ENCODE measurements around the gene BLVRA. TPM values are rescaled to one million over a fixed set of nuclear protein-coding genes. Genes with fewer than 3 reads are reported as not detected.

Gene BLVRA
- total and polyA plus RNA-seq, 11 donors = 32.6 to 68.3 (median 44.1) TPM

DNA sequence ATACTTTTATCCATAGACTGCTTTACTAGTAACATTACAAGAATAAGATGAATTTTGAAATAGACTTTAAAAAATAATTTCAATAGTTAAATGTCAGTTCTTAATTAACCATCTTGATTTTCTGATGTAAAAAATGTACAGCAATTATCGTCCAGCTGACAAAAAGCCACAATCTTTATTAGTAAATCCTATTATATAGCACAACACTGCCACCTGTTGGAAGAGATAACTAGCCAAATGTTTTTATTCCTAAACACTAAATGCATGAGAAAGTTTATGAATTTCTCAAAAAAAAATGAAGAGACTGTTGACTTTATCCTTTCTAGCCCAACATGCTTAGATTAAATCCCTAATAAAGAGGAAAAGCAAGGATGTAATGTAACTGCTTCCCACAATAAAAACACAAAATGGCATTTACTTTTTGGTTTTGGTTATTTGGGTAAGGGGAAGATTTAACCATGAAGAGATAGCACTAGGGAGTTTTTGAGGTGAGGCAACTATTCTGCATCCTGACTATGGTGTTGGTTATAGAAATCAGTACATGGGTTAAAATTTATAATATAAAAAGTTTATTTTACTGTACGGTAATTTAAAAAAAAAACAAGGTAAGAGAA lies 37.2 kb upstream of the BLVRA start:
- H3K4me3 ChIP-seq = no peak overlapping the region
- no peak for DNase-seq
- no peaks in the 10 kb centered on the region for H3K27me3 ChIP-seq
- no peak for TF ChIP-seq POLR2A (IDR thresholded peaks at IDR 0.05)
- peak; percentile 43 to 78 (median 70) for TF ChIP-seq CTCF (IDR thresholded peaks at IDR 0.05)
- no peaks in the 10 kb centered on the region for H3K36me3 ChIP-seq
- ATAC-seq = no peak
- H3K9me3 ChIP-seq = no peaks in the 10 kb centered on the region
- H3K27ac ChIP-seq = no peak overlapping the region
- WGBS, 4 donors = 38 to 44% (median 42%) methylated on average over 2 of the region's 2 CpGs
- peaks cover 0 to 18% (median 3%) of the 10 kb centered on the region in 12 donors for H3K4me1 ChIP-seq
- intact Hi-C loops (cut with DNase I) = loop anchor here in 8 of 10 donors (1.0 to 10.0 kb wide), 8 partner anchors 114 to 786 kb away; partner anchors contain the start of genes MRPL32 (in 2 of the 8), PSMA2 (in 2 of the 8) and STK17A (in 2 of the 8)

DNA sequence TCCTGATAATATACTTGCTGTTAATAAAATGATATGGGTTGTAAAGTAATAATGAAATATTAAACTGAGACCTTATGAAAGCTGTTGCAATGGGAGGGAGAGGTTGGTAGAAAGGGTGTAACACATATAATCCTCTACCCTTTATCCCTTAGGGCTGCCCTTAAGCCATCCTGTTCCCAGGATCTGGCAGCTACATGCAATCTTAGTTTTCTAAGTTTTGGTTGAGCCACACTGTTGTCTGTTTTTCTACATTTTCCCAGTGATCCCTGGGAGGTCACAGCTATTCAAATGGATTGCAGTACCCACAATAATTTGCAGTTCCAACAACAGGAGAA lies 35.5 kb upstream of the BLVRA start:
- H3K27ac ChIP-seq = no peak overlapping the region
- H3K4me1 ChIP-seq = peaks cover 0 to 32% (median 8%) of the 10 kb centered on the region in 12 donors

DNA sequence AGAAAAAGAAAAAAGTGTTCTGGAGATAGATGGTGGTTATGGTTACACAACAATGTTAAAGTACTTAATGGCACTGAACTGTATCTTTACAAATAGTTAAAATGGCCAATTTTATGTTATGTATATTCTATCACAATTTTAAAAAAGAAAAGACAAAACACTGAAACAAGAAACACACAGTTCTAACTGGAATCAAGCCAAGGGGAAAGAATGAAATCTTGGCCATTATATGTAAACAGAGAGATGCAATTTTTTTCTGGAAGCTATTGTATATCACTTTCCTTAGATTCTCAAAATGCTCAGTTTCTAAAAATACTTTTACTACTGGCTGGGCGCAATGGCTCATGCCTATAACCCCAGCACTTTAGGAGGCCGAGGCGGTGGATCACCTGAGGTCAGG lies 33.2 kb upstream of the BLVRA start:
- DNase-seq = no peak
- no peaks in the 10 kb centered on the region for H3K9me3 ChIP-seq
- H3K4me1 ChIP-seq = peaks cover 0 to 45% (median 18%) of the 10 kb centered on the region in 12 donors
- H3K27me3 ChIP-seq = no peaks in the 10 kb centered on the region
- no peak overlapping the region for H3K4me3 ChIP-seq
- intact Hi-C loops (cut with DNase I) = loop anchor here in 9 of 10 donors (5.0 to 10.0 kb wide), 5 partner anchors 110 to 790 kb away; partner anchors contain the start of genes MRPL32 (in 2 of the 9), PSMA2 (in 2 of the 9) and STK17A (in 1 of the 9)
- no peaks in the 10 kb centered on the region for H3K36me3 ChIP-seq
- no peak for ATAC-seq
- 78 to 92% (median 89%) methylated on average over 3 of the region's 3 CpGs for WGBS, 4 donors
- no peak overlapping the region for H3K27ac ChIP-seq
- TF ChIP-seq POLR2A (IDR thresholded peaks at IDR 0.05) = no peak
- TF ChIP-seq CTCF (IDR thresholded peaks at IDR 0.05) = no peak

More for the DNA sequence above, 35.5 kb upstream of the BLVRA start:
- intact Hi-C loops (cut with DNase I) = loop anchor here in 8 of 10 donors (2.0 to 10.0 kb wide), 7 partner anchors 112 to 788 kb away; partner anchors contain the start of genes MRPL32 (in 2 of the 8), PSMA2 (in 2 of the 8) and STK17A (in 2 of the 8)
- DNase-seq = no peak
- Histone ChIP-seq H3K9me3 (no peaks in the 10 kb centered on the region), H3K36me3 (no peaks in the 10 kb centered on the region), H3K27me3 (no peaks in the 10 kb centered on the region), H3K4me3 (no peak overlapping the region)
- TF ChIP-seq POLR2A (IDR thresholded peaks at IDR 0.05) (no peak), CTCF (IDR thresholded peaks at IDR 0.05) (no peak)
- ATAC-seq = no peak

GRCh38 chr7:43726466-43726865 lies 32.0 kb upstream of the BLVRA start:
- ATAC-seq (no peak), DNase-seq (no peak)
- Histone ChIP-seq H3K27me3 (no peaks in the 10 kb centered on the region), H3K4me3 (no peak overlapping the region), H3K4me1 (peaks cover 0 to 42% (median 21%) of the 10 kb centered on the region in 12 donors), H3K36me3 (no peaks in the 10 kb centered on the region), H3K9me3 (no peaks in the 10 kb centered on the region), H3K27ac (no peak overlapping the region)
- intact Hi-C loops (cut with DNase I) = loop anchor here in 9 of 10 donors (5.0 to 10.0 kb wide), 5 partner anchors 108 to 792 kb away; partner anchors contain the start of genes MRPL32 (in 2 of the 9), PSMA2 (in 2 of the 9) and STK17A (in 1 of the 9)
- WGBS, 4 donors = 63 to 67% (median 64%) methylated on average over 4 of the region's 4 CpGs
- TF ChIP-seq CTCF (IDR thresholded peaks at IDR 0.05) (no peak), POLR2A (IDR thresholded peaks at IDR 0.05) (no peak)
